Neural cell (in vitro differentiated cells): ENCODE data around the gene TMEM269. TPM values are rescaled to one million over a fixed set of nuclear protein-coding genes. Genes with fewer than 3 reads are reported as not detected.

Source experiments
- H2AFZ ChIP-seq: fragments of 200-600, 300-800 bp; sonication (generic), shearing (Covaris generic); 2 replicates; pipeline ENCODE4 v1.6.0; 2014; ENCODE audit warnings: low read depth, mild to moderate bottlenecking, antibody characterized with exemption, low read length, moderate library complexity
- H3F3A ChIP-seq: fragments of 200-600 bp; shearing (Covaris generic); 2 replicates; pipeline ENCODE4 v1.6.1; 2016; ENCODE audit warnings: mild to moderate bottlenecking, moderate library complexity, mixed read lengths, antibody characterized with exemption, low read length; ENCODE audit not compliant: insufficient read depth, poor library complexity, severe bottlenecking
- H3K27ac ChIP-seq: fragments of 200-600, 300-800 bp; sonication (generic), shearing (Covaris generic); 2 replicates; pipeline ENCODE4 v1.5.1; 2014; ENCODE audit warnings: mild to moderate bottlenecking, low read length, moderate library complexity
- H3K27me3 ChIP-seq: fragments of 300-800, 200-600 bp; sonication (generic), shearing (Covaris generic); 2 replicates; pipeline ENCODE4 v1.6.0; 2014; ENCODE audit warnings: mild to moderate bottlenecking, low read depth, low read length, moderate library complexity; ENCODE audit not compliant: insufficient read depth
- H3K36me3 ChIP-seq: fragments of 300-800, 200-600 bp; sonication (generic), shearing (Covaris generic); 2 replicates; pipeline ENCODE4 v1.5.1; 2014; ENCODE audit warnings: mild to moderate bottlenecking, antibody characterized with exemption, low read length, moderate library complexity; ENCODE audit not compliant: insufficient read depth
- H3K4me2 ChIP-seq: fragments of 300-800, 200-600 bp; sonication (generic), shearing (Covaris generic); 2 replicates; pipeline ENCODE4 v1.6.0; 2014; ENCODE audit warnings: mild to moderate bottlenecking, low read length
- H3K4me3 ChIP-seq: fragments of 300-800, 200-600 bp; sonication (generic), shearing (Covaris generic); 2 replicates; pipeline ENCODE4 v1.5.1; 2014; ENCODE audit warnings: mild to moderate bottlenecking, low read length, moderate library complexity
- H3K79me2 ChIP-seq: fragments of 200-600 bp; shearing (Covaris generic); replicated peaks from 2 replicates; pipeline ENCODE4 v1.6.0; 2014; ENCODE audit warnings: mild to moderate bottlenecking, low read length, moderate library complexity; ENCODE audit not compliant: insufficient read depth
- H3K9ac ChIP-seq: fragments of 300-800, 200-600 bp; sonication (generic), shearing (Covaris generic); 2 replicates; pipeline ENCODE4 v1.6.1; 2016; ENCODE audit warnings: mild to moderate bottlenecking, low read length, mixed read lengths
- H3K9me2 ChIP-seq: fragments of 200-600 bp; shearing (Covaris generic); 2 replicates; pipeline ENCODE4 v1.6.1; 2016; ENCODE audit warnings: mild to moderate bottlenecking, low read length, mixed read lengths; ENCODE audit not compliant: insufficient read depth
- H3K9me3 ChIP-seq: fragments of 200-600, 300-800 bp; sonication (generic), shearing (Covaris generic); 2 replicates; pipeline ENCODE4 v1.6.1; 2016; ENCODE audit warnings: mild to moderate bottlenecking, mixed run types, low read length, moderate library complexity, mixed read lengths
- H4K20me1 ChIP-seq: fragments of 200-600 bp; shearing (Covaris generic); 2 replicates; pipeline ENCODE4 v1.6.1; 2016; ENCODE audit warnings: mild to moderate bottlenecking, mixed run types; ENCODE audit not compliant: insufficient read depth
- CTCF ChIP-seq: fragments of 450-650 bp; IDR thresholded peaks from 2 replicates; pipeline ENCODE4 v1.5.1; 2014; ENCODE audit warnings: antibody characterized with exemption, mild to moderate bottlenecking, moderate library complexity; ENCODE audit not compliant: poor library complexity, severe bottlenecking
- EP300 ChIP-seq: fragments of 450-650 bp; conservative IDR thresholded peaks from 2 replicates; pipeline ENCODE4 v1.6.1; 2014; ENCODE audit warnings: antibody characterized with exemption, mild to moderate bottlenecking, moderate library complexity; ENCODE audit not compliant: poor library complexity, severe bottlenecking
- EZH2 ChIP-seq: fragments of 200-600, 300-800 bp; shearing (Covaris generic), sonication (generic); IDR thresholded peaks from 2 replicates; pipeline ENCODE4 v1.6.1; 2014; ENCODE audit warnings: antibody characterized with exemption, low read length, borderline replicate concordance, mild to moderate bottlenecking; ENCODE audit not compliant: insufficient read depth, poor library complexity, severe bottlenecking
- MXI1 ChIP-seq: fragments of 450-650 bp; conservative IDR thresholded peaks from 2 replicates; pipeline ENCODE4 v1.6.1; 2014; ENCODE audit warnings: antibody characterized with exemption, mild to moderate bottlenecking; ENCODE audit not compliant: poor library complexity, severe bottlenecking
- POLR2AphosphoS5 ChIP-seq: IDR thresholded peaks from 2 replicates; pipeline ENCODE4 v1.6.1; 2012
- RAD21 ChIP-seq: fragments of 450-650 bp; conservative IDR thresholded peaks from 2 replicates; pipeline ENCODE4 v1.6.1; 2014; ENCODE audit warnings: antibody characterized with exemption, mild to moderate bottlenecking, moderate library complexity
- REST ChIP-seq: IDR thresholded peaks from 2 replicates; pipeline ENCODE4 v1.6.1; 2012; ENCODE audit warnings: borderline replicate concordance
- SMC3 ChIP-seq: fragments of 450-650 bp; conservative IDR thresholded peaks from 2 replicates; pipeline ENCODE4 v1.6.1; 2014; ENCODE audit warnings: antibody characterized with exemption, mild to moderate bottlenecking, moderate library complexity; ENCODE audit not compliant: poor library complexity
- TAF1 ChIP-seq: IDR thresholded peaks from 2 replicates; pipeline ENCODE4 v1.6.1; 2012; ENCODE audit warnings: low read depth
- polyA plus RNA-seq: library from polyadenylated mRNA; depleted of rRNA; stranded (reverse); fragments of >200 nt; gene quantifications from 2 replicates; pipeline ENCODE4 v1.2.3, GENCODE V29; 2014

The TMEM269 gene
- polyA plus RNA-seq, 1 donor from 2014 or later: 1.1 TPM

GRCh38 chr1:42845193-42845592 lies 60.4 kb downstream of the TMEM269 start:
- H3K4me2 ChIP-seq: no peak overlapping the region
- no peaks in the 10 kb centered on the region for H3F3A ChIP-seq
- peaks cover 16% of the 10 kb centered on the region for H3K79me2 ChIP-seq
- no peaks in the 10 kb centered on the region for H4K20me1 ChIP-seq
- no peaks in the 10 kb centered on the region for H3K36me3 ChIP-seq
- H3K27ac ChIP-seq: no peak overlapping the region
- no peak overlapping the region for H3K9ac ChIP-seq
- TF ChIP-seq MXI1 (no peak), SMC3 (no peak), EZH2 (no peak), EP300 (no peak), REST (no peak), CTCF (no peak), RAD21 (no peak), TAF1 (no peak), POLR2AphosphoS5 (no peak)
- H3K9me2 ChIP-seq: no peaks in the 10 kb centered on the region
- no peaks in the 10 kb centered on the region for H3K9me3 ChIP-seq
- no peak overlapping the region for H3K4me3 ChIP-seq
- no peaks in the 10 kb centered on the region for H3K27me3 ChIP-seq
- H2AFZ ChIP-seq: no peak overlapping the region

- no peak overlapping the region for H2AFZ ChIP-seq
- H3K36me3 ChIP-seq: no peaks in the 10 kb centered on the region
- peak overlapping the region; percentile 12 for H3K4me2 ChIP-seq
- H3K27me3 ChIP-seq: no peaks in the 10 kb centered on the region
- no peaks in the 10 kb centered on the region for H3F3A ChIP-seq
- no peak for TF ChIP-seq EZH2
- no peak for TF ChIP-seq MXI1
- no peak for TF ChIP-seq SMC3
- no peak for TF ChIP-seq TAF1
- no peak for TF ChIP-seq REST
- no peak for TF ChIP-seq CTCF
- TF ChIP-seq POLR2AphosphoS5: no peak
- no peak for TF ChIP-seq EP300
- TF ChIP-seq RAD21: no peak
- H3K9me2 ChIP-seq: no peaks in the 10 kb centered on the region
- H3K79me2 ChIP-seq: peaks cover 16% of the 10 kb centered on the region
- no peak overlapping the region for H3K9ac ChIP-seq
- H3K9me3 ChIP-seq: no peaks in the 10 kb centered on the region
- no peak overlapping the region for H3K27ac ChIP-seq
- H3K4me3 ChIP-seq: peak overlapping the region; percentile 77
- no peaks in the 10 kb centered on the region for H4K20me1 ChIP-seq
Observed at GRCh38 chr1:42845866-42846256, 61.1 kb downstream of the TMEM269 start.
